IMR-90 (cell line): ENCODE results near the gene BEGAIN. TPM values are rescaled to one million over a fixed set of nuclear protein-coding genes. Genes with fewer than 3 reads are reported as not detected.

Experiments
- ATAC-seq: fragments of 200-7000 bp; cut with Tn5 transposase; 2 replicates; pipeline ENCODE4 v1.9.1; 2020; ENCODE audit warnings: low read depth, mild to moderate bottlenecking, moderate library complexity
- BruUV-seq: library from RNA; stranded (reverse); fragments of 400-500 nt; replicated peaks from 2 replicates; lab custom pipeline; 2021; lab: Mats Ljungman, UMichigan
- CTCF ChIA-PET: fragments of 300-600 bp; formaldehyde crosslinking; extraction: SDS; loops from one replicate; lab custom pipeline; 2021; ENCODE audit warnings: antibody characterized with exemption; lab: Yijun Ruan, JAX
- POLR2A ChIA-PET: fragments of 300-600 bp; sonication (Branson Sonifier 250); formaldehyde crosslinking; loops from one replicate; lab custom pipeline; 2022; ENCODE audit warnings: antibody characterized with exemption; ENCODE audit not compliant: unreplicated experiment; lab: Charles Lee
- DNase-seq: peaks from one replicate; pipeline ENCODE4 v3.0.0; 2013
- H2AFZ ChIP-seq: replicated peaks from 2 replicates; pipeline ENCODE3; 2013; ENCODE audit warnings: low read length, mild to moderate bottlenecking; ENCODE audit not compliant: poor library complexity
- H2AK5ac ChIP-seq: 2 replicates; pipeline ENCODE4 v1.6.1; 2013; ENCODE audit warnings: low read depth, low read length, inconsistent platforms
- H2AK9ac ChIP-seq: replicated peaks from 2 replicates; pipeline ENCODE3; 2013; ENCODE audit warnings: mild to moderate bottlenecking, low read depth, low read length, moderate library complexity; ENCODE audit not compliant: poor library complexity
- H2BK120ac ChIP-seq: 2 replicates; pipeline ENCODE4 v1.6.1; 2013; ENCODE audit warnings: low read depth, low read length, inconsistent platforms
- H2BK15ac ChIP-seq: 3 replicates; pipeline ENCODE4 v1.6.1; 2013; ENCODE audit warnings: low read depth, low read length, inconsistent platforms
- H2BK20ac ChIP-seq: 2 replicates; pipeline ENCODE4 v1.6.1; 2013; ENCODE audit warnings: low read depth, mild to moderate bottlenecking, inconsistent platforms, low read length, moderate library complexity
- H2BK5ac ChIP-seq: 2 replicates; pipeline ENCODE4 v1.6.1; 2013; ENCODE audit warnings: mild to moderate bottlenecking, low read depth, low read length, inconsistent platforms; ENCODE audit not compliant: poor library complexity, severe bottlenecking
- H3K14ac ChIP-seq: replicated peaks from 2 replicates; pipeline ENCODE4 v1.6.1; 2013; ENCODE audit warnings: low read depth, low read length, inconsistent platforms
- H3K18ac ChIP-seq: 2 replicates; pipeline ENCODE4 v1.6.1; 2013; ENCODE audit warnings: low read depth, low read length, control low read depth
- H3K23ac ChIP-seq: 2 replicates; pipeline ENCODE4 v1.6.1; 2013; ENCODE audit warnings: low read depth, low read length, inconsistent platforms
- H3K27ac ChIP-seq: 2 replicates; pipeline ENCODE4 v1.5.1; 2013; ENCODE audit warnings: mild to moderate bottlenecking, control low read depth, low read length; ENCODE audit not compliant: insufficient read depth
- H3K27me3 ChIP-seq: 2 replicates; pipeline ENCODE4 v1.6.1; 2013; ENCODE audit warnings: low read length; ENCODE audit not compliant: control insufficient read depth, insufficient read depth
- H3K36me3 ChIP-seq: 2 replicates; pipeline ENCODE4 v1.6.1; 2013; ENCODE audit warnings: low read length, mixed read lengths; ENCODE audit not compliant: control insufficient read depth, insufficient read depth
- H3K4ac ChIP-seq: 2 replicates; pipeline ENCODE4 v1.6.1; 2013; ENCODE audit warnings: low read depth, low read length, inconsistent platforms
- H3K4me1 ChIP-seq: 2 replicates; pipeline ENCODE4 v1.6.1; 2013; ENCODE audit warnings: low read length, mixed read lengths; ENCODE audit not compliant: control insufficient read depth, insufficient read depth
- H3K4me2 ChIP-seq: 2 replicates; pipeline ENCODE4 v1.6.1; 2013; ENCODE audit warnings: low read depth, mild to moderate bottlenecking, control low read depth, low read length, moderate library complexity
- H3K4me3 ChIP-seq: 2 replicates; pipeline ENCODE4 v1.5.1; 2013; ENCODE audit warnings: low read depth, mild to moderate bottlenecking, control low read depth, low read length, moderate library complexity; ENCODE audit not compliant: insufficient read depth
- H3K56ac ChIP-seq: 2 replicates; pipeline ENCODE4 v1.6.1; 2013; ENCODE audit warnings: low read length, inconsistent platforms; ENCODE audit not compliant: insufficient read depth; ENCODE audit errors: extremely low read depth
- H3K79me1 ChIP-seq, 2 experiments: 2 replicates each; pipeline ENCODE4 v1.6.1; 2013; ENCODE audit warnings: low read length in 2 of 2, inconsistent platforms in 1 of 2, low read depth in 1 of 2
- H3K9ac ChIP-seq: 2 replicates; pipeline ENCODE4 v1.6.1; 2013; ENCODE audit warnings: low read depth, low read length, control low read depth
- H3K9me1 ChIP-seq: 2 replicates; pipeline ENCODE4 v1.6.1; 2013; ENCODE audit warnings: low read length, inconsistent platforms; ENCODE audit not compliant: insufficient read depth
- H3K9me3 ChIP-seq: 2 replicates; pipeline ENCODE4 v1.6.1; 2013; ENCODE audit warnings: low read length; ENCODE audit not compliant: control insufficient read depth, insufficient read depth
- H4K20me1 ChIP-seq: 2 replicates; pipeline ENCODE4 v1.6.1; 2013; ENCODE audit warnings: low read length, inconsistent platforms; ENCODE audit not compliant: insufficient read depth
- H4K5ac ChIP-seq: 2 replicates; pipeline ENCODE4 v1.6.1; 2013; ENCODE audit warnings: mild to moderate bottlenecking, low read depth, low read length, control low read depth
- H4K8ac ChIP-seq, 2 experiments: 2 replicates each; pipeline ENCODE4 v1.6.1; 2013; ENCODE audit warnings: low read depth in 2 of 2, low read length in 2 of 2, control low read depth in 1 of 2, inconsistent platforms in 1 of 2
- H4K91ac ChIP-seq: 2 replicates; pipeline ENCODE4 v1.6.1; 2013; ENCODE audit warnings: low read depth, low read length, inconsistent platforms; ENCODE audit not compliant: insufficient read depth
- BHLHE40 ChIP-seq: fragments of 150-350 bp; IDR thresholded peaks from 2 replicates; pipeline ENCODE4 v1.6.1; 2016; ENCODE audit warnings: mild to moderate bottlenecking, low read depth, low read length
- CEBPB ChIP-seq: IDR thresholded peaks from 2 replicates; pipeline ENCODE4 v1.6.1; 2012; ENCODE audit warnings: low read depth, low read length, improper control_type of control experiment
- CHD1 ChIP-seq: IDR thresholded peaks from 2 replicates; pipeline ENCODE4 v1.6.1; 2012; ENCODE audit warnings: low read depth, low read length, improper control_type of control experiment
- MAFK ChIP-seq: IDR thresholded peaks from 2 replicates; pipeline ENCODE4 v1.6.1; 2012; ENCODE audit warnings: low read depth, low read length, improper control_type of control experiment
- MXI1 ChIP-seq: IDR thresholded peaks from 2 replicates; pipeline ENCODE4 v1.6.1; 2012; ENCODE audit warnings: low read depth, mild to moderate bottlenecking, low read length, moderate library complexity, borderline replicate concordance
- NFE2L2 ChIP-seq: fragments of 150-350 bp; IDR thresholded peaks from 2 replicates; pipeline ENCODE4 v1.6.1; 2016; ENCODE audit warnings: low read depth, mild to moderate bottlenecking, low read length
- POLR2A ChIP-seq: IDR thresholded peaks from 2 replicates; pipeline ENCODE4 v1.6.1; 2012; ENCODE audit warnings: mild to moderate bottlenecking, low read depth, low read length
- RAD21 ChIP-seq: IDR thresholded peaks from 2 replicates; pipeline ENCODE4 v1.6.1; 2012; ENCODE audit warnings: low read length, improper control_type of control experiment
- RCOR1 ChIP-seq: IDR thresholded peaks from 2 replicates; pipeline ENCODE4 v1.6.1; 2012; ENCODE audit warnings: mild to moderate bottlenecking, low read length, improper control_type of control experiment; ENCODE audit not compliant: insufficient replicate concordance
- SMC3 ChIP-seq: fragments of 150-350 bp; IDR thresholded peaks from 2 replicates; pipeline ENCODE4 v1.6.1; 2016; ENCODE audit warnings: low read depth, mild to moderate bottlenecking, antibody characterized with exemption, low read length, moderate library complexity
- WGBS, 2 experiments: methylation state at CpG; one replicate each; pipeline versions ENCODE4 v1.1.5 to v1.1.7; 2013; ENCODE audit warnings: missing lambda C conversion rate in 2 of 2; ENCODE audit not compliant: insufficient read length in 1 of 2; ENCODE audit errors: extremely low coverage in 2 of 2; 5-methylcytosine and 5-hydroxymethylcytosine counted together
- dilution Hi-C: fragments of 300-500 bp; cut with HindIII; formaldehyde crosslinking; loops from one replicate; pipeline ENCODE4 v1.14.3; 2018; ENCODE audit warnings: low sequenced_read_pairs; ENCODE audit not compliant: unreplicated experiment
- in situ Hi-C: fragments of 300-500 bp; cut with MboI; formaldehyde crosslinking; loops from 3 replicates; pipeline ENCODE4 v1.14.3; 2019; ENCODE audit warnings: low sequenced_read_pairs, inconsistent platforms, mixed read lengths
- intact Hi-C: fragments of 100-400 bp; cut with micrococcal nuclease; formaldehyde crosslinking; loops from 2 replicates; pipeline ENCODE4 v1.10.0; 2022
- polyA plus RNA-seq, 3 experiments: library from polyadenylated mRNA; depleted of rRNA; stranded (reverse); fragments of >200 nt; gene quantifications; 2 replicates each; pipeline ENCODE4 v1.2.3, GENCODE V29; 2012; ENCODE audit warnings: low replicate concordance in 1 of 3
- total RNA-seq: library from RNA; depleted of rRNA; stranded (reverse); fragments of >200 nt; gene quantifications from 2 replicates; pipeline ENCODE4 v1.2.3, GENCODE V29; 2012
- TF ChIP-seq, protein P1 (sequence below): fragments of 150-350 bp; IDR thresholded peaks from 2 replicates; pipeline ENCODE4 v1.6.1; 2016; ENCODE audit warnings: low read depth, mild to moderate bottlenecking, low read length, moderate library complexity, borderline replicate concordance
- TF ChIP-seq, protein P2 (sequence below): fragments of 150-350 bp; IDR thresholded peaks from 2 replicates; pipeline ENCODE4 v1.6.1; 2017; ENCODE audit warnings: mild to moderate bottlenecking, antibody characterized with exemption, low read length, low read depth

The BEGAIN gene
- total and polyA plus RNA-seq, 2 of the 4 experiments (the other 2 are of a cell fraction) = 0.18 to 0.99 TPM

DNA sequence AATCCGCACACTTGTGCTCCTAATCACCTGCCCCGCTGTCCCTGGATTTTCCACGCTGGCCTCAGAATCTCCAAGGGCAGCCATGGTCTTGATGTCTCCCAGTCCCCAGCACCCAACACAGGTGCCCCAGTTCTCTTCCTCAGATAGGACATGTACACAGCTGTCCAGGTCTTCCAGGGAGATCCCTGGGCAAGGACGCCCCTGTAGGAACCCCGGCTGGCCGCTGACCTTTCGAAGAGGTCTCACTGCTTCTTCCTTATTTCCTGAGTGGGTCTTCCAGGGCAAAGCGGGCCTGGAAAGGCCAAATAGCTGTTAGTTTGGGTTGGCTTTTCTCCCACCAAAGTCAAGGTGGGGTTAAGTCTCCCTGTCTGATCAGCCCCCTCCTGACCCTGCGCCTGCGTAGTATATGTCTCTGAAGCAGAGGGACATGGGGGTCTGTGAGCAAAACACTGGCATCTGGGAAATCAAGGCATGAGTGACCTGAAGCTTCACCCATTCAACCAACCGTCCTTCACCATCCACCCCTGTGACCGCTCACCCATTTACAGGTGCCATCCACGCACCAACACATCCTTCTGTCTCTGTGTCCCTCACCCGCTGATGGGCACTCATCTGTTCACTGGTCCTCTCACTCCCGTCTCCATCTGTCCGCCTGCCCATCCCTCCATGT lies 4.6 kb downstream of the BEGAIN start:
- no TSS peak for BruUV-seq
- Histone ChIP-seq H3K36me3 (no peaks in the 10 kb centered on the region), H3K9ac (no peak overlapping the region), H3K27ac (no peak overlapping the region), H3K23ac (no peak overlapping the region), H3K18ac (no peak overlapping the region), H3K9me1 (no peaks in the 10 kb centered on the region), H2BK15ac (no peak overlapping the region), H3K79me1 (no peaks in the 10 kb centered on the region), H2BK5ac (no peak overlapping the region), H3K56ac (no peak overlapping the region), H4K20me1 (no peaks in the 10 kb centered on the region), H3K4me3 (no peak overlapping the region), H2AK5ac (no peak overlapping the region), H2AFZ (no peak overlapping the region), H4K5ac (no peak overlapping the region), H2BK120ac (no peak overlapping the region), H3K14ac (no peak overlapping the region), H4K91ac (no peak overlapping the region), H3K27me3 (peaks cover 24% of the 10 kb centered on the region), H3K9me3 (peaks cover 2% of the 10 kb centered on the region; the same call in 1 of the 2 replicates), H3K4me2 (no peak overlapping the region), H3K4ac (no peak overlapping the region), H3K4me1 (no peaks in the 10 kb centered on the region), H4K8ac (no peak overlapping the region), H2BK20ac (no peak overlapping the region), H2AK9ac (no peak overlapping the region)
- TF ChIP-seq SMC3 (no peak), POLR2A (no peak), CEBPB (no peak), BHLHE40 (no peak), MXI1 (no peak), RAD21 (no peak), CHD1 (no peak), NFE2L2 (no peak), MAFK (no peak), RCOR1 (no peak)
- TF ChIP-seq, protein P1, sequence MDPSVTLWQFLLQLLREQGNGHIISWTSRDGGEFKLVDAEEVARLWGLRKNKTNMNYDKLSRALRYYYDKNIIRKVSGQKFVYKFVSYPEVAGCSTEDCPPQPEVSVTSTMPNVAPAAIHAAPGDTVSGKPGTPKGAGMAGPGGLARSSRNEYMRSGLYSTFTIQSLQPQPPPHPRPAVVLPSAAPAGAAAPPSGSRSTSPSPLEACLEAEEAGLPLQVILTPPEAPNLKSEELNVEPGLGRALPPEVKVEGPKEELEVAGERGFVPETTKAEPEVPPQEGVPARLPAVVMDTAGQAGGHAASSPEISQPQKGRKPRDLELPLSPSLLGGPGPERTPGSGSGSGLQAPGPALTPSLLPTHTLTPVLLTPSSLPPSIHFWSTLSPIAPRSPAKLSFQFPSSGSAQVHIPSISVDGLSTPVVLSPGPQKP = no peak
- TF ChIP-seq, protein P2, sequence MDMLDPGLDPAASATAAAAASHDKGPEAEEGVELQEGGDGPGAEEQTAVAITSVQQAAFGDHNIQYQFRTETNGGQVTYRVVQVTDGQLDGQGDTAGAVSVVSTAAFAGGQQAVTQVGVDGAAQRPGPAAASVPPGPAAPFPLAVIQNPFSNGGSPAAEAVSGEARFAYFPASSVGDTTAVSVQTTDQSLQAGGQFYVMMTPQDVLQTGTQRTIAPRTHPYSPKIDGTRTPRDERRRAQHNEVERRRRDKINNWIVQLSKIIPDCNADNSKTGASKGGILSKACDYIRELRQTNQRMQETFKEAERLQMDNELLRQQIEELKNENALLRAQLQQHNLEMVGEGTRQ = no peak
- in situ Hi-C loops (no loop called here), intact Hi-C loops (no loop called here), dilution Hi-C loops (no loop called here)
- POLR2A ChIA-PET = no interaction called here
- DNase-seq (no peak), ATAC-seq (no peak)
- 89% methylated on average over 8 of the region's 16 CpGs; no CpG with 5 or more reads in 1 of the 2 experiments for WGBS, 2 experiments
- CTCF ChIA-PET = no interaction called here
